ENCODE results near the gene CCN2. TPM values are rescaled to one million over a fixed set of nuclear protein-coding genes. Genes with fewer than 3 reads are reported as not detected.

The CCN2 gene
- total and polyA plus RNA-seq, 2 donors (not counting 1 experiment from before 2014, with no cell fraction given), result 0.81 to 1.3 TPM

GRCh38 chr6:131931063-131931750, 20.0 kb downstream of the CCN2 start:
- H3K4me1 Mint-ChIP-seq, result no peaks in the 10 kb centered on the region
- ATAC-seq (ENCODE audit: low read depth), result no peak
- no peak overlapping the region for H3K27ac ChIP-seq (ENCODE audit: low read length in 2 of 2)
- H3K4me2 ChIP-seq (replicated peaks; ENCODE audit: low read depth, low read length, poor library complexity, severe bottlenecking), result no peak overlapping the region
- H3K27ac Mint-ChIP-seq, result no peak overlapping the region
- no peaks in the 10 kb centered on the region for H3K4me1 ChIP-seq (ENCODE audit: control insufficient read depth in 2 of 2, insufficient read depth in 2 of 2, low read length in 2 of 2)
- H3K9ac ChIP-seq (ENCODE audit: low read length), result no peak overlapping the region
- WGBS (ENCODE audit: insufficient coverage), result no CpG with 5 or more reads among the region's 2 CpGs
- H3K36me3 ChIP-seq (replicated peaks in 1 of 2; ENCODE audit: control extremely low read depth in 1 of 2, control insufficient read depth in 1 of 2, extremely low read depth in 1 of 2, insufficient read depth in 2 of 2, low read length in 1 of 2), result no peaks in the 10 kb centered on the region
- no peak overlapping the region for H2AFZ ChIP-seq (ENCODE audit: insufficient read depth, low read depth, low read length, poor library complexity, severe bottlenecking)
- H3K27me3 Mint-ChIP-seq, result peaks cover 5% of the 10 kb centered on the region
- H4K20me1 ChIP-seq (ENCODE audit: control insufficient read depth, insufficient read depth, low read length, poor library complexity, severe bottlenecking), result no peaks in the 10 kb centered on the region
- TF ChIP-seq EZH2 (IDR thresholded peaks at IDR 0.05; ENCODE audit: borderline replicate concordance, insufficient read depth, low read depth, low read length, poor library complexity, severe bottlenecking) (no peak), CTCF (IDR thresholded peaks at IDR 0.05) (no peak)
- no peaks in the 10 kb centered on the region for H3K79me2 ChIP-seq (ENCODE audit: control insufficient read depth, insufficient read depth, low read length)
- POLR2A ChIA-PET, result no interaction called here
- no peak for DNase-seq
- CTCF ChIA-PET, result interaction anchor here (0.7 to 2.2 kb wide), 4 partner anchors 9 to 867 kb away, joined by 3 to 8 read pairs (median 6); no protein-coding TSS in a partner anchor
- H3K4me3 Mint-ChIP-seq, result no peak overlapping the region
- H3K4me3 ChIP-seq (ENCODE audit: control extremely low read depth in 1 of 5, extremely low read depth in 1 of 5, insufficient read depth in 1 of 5, low read depth in 2 of 5, low read length in 4 of 5), result no peak overlapping the region
- no peaks in the 10 kb centered on the region for H3K9me3 Mint-ChIP-seq (ENCODE audit: insufficient read depth)
- intact Hi-C loops (cut with micrococcal nuclease), result no loop called here
- no peaks in the 10 kb centered on the region for H3K9me3 ChIP-seq (ENCODE audit: control extremely low read depth in 1 of 3, control insufficient read depth in 2 of 3, insufficient read depth in 1 of 3, low read length in 2 of 3)
- no peaks in the 10 kb centered on the region for H3K27me3 ChIP-seq (replicated peaks in 1 of 4; ENCODE audit: control extremely low read depth in 1 of 4, control insufficient read depth in 3 of 4, insufficient read depth in 4 of 4, low read length in 3 of 4)

GRCh38 chr6:131929976-131930375, 21.2 kb downstream of the CCN2 start:
- no peaks in the 10 kb centered on the region for H4K20me1 ChIP-seq (ENCODE audit: control insufficient read depth, insufficient read depth, low read length, poor library complexity, severe bottlenecking)
- ATAC-seq (ENCODE audit: low read depth) (no peak), DNase-seq (no peak)
- ChIA-PET CTCF (interaction anchor here (2.2 kb wide), 1 partner anchor 8 kb away, joined by 8 read pairs; no protein-coding TSS in a partner anchor), POLR2A (no interaction called here)
- no peak overlapping the region for H3K4me2 ChIP-seq (replicated peaks; ENCODE audit: low read depth, low read length, poor library complexity, severe bottlenecking)
- H3K27ac ChIP-seq (ENCODE audit: low read length in 2 of 2), result no peak overlapping the region
- H3K79me2 ChIP-seq (ENCODE audit: control insufficient read depth, insufficient read depth, low read length), result no peaks in the 10 kb centered on the region
- no peaks in the 10 kb centered on the region for H3K4me1 Mint-ChIP-seq
- H3K4me3 Mint-ChIP-seq, result no peak overlapping the region
- WGBS (ENCODE audit: insufficient coverage), result no CpG with 5 or more reads among the region's 1 CpG
- no peak overlapping the region for H3K27ac Mint-ChIP-seq
- no peaks in the 10 kb centered on the region for H3K9me3 ChIP-seq (ENCODE audit: control extremely low read depth in 1 of 3, control insufficient read depth in 2 of 3, insufficient read depth in 1 of 3, low read length in 2 of 3)
- H3K9ac ChIP-seq (ENCODE audit: low read length), result no peak overlapping the region
- no peaks in the 10 kb centered on the region for H3K9me3 Mint-ChIP-seq (ENCODE audit: insufficient read depth)
- no peaks in the 10 kb centered on the region for H3K36me3 ChIP-seq (replicated peaks in 1 of 2; ENCODE audit: control extremely low read depth in 1 of 2, control insufficient read depth in 1 of 2, extremely low read depth in 1 of 2, insufficient read depth in 2 of 2, low read length in 1 of 2)
- H3K4me1 ChIP-seq (ENCODE audit: control insufficient read depth in 2 of 2, insufficient read depth in 2 of 2, low read length in 2 of 2), result no peaks in the 10 kb centered on the region
- H2AFZ ChIP-seq (ENCODE audit: insufficient read depth, low read depth, low read length, poor library complexity, severe bottlenecking), result no peak overlapping the region
- H3K4me3 ChIP-seq (ENCODE audit: control extremely low read depth in 1 of 5, extremely low read depth in 1 of 5, insufficient read depth in 1 of 5, low read depth in 2 of 5, low read length in 4 of 5), result no peak overlapping the region
- TF ChIP-seq CTCF (IDR thresholded peaks at IDR 0.05) (no peak), EZH2 (IDR thresholded peaks at IDR 0.05; ENCODE audit: borderline replicate concordance, insufficient read depth, low read depth, low read length, poor library complexity, severe bottlenecking) (no peak)
- H3K27me3 Mint-ChIP-seq, result no peaks in the 10 kb centered on the region
- intact Hi-C loops (cut with micrococcal nuclease), result no loop called here
- no peaks in the 10 kb centered on the region for H3K27me3 ChIP-seq (replicated peaks in 1 of 4; ENCODE audit: control extremely low read depth in 1 of 4, control insufficient read depth in 3 of 4, insufficient read depth in 4 of 4, low read length in 3 of 4)

Measured in B cell (primary cell).